Skeletal muscle satellite cell (primary cell): ENCODE data around the gene NRP1.

ENCODE experiments used
- H3K27me3 ChIP-seq: 2 replicates; pipeline ENCODE4 v1.7.0; 2013; ENCODE audit warnings: low read length; ENCODE audit not compliant: control insufficient read depth, insufficient read depth
- H3K36me3 ChIP-seq: 2 replicates; pipeline ENCODE4 v1.7.0; 2013; ENCODE audit warnings: mild to moderate bottlenecking, control low read depth, low read length; ENCODE audit not compliant: insufficient read depth
- H3K4me1 ChIP-seq: 2 replicates; pipeline ENCODE4 v1.7.0; 2013; ENCODE audit warnings: low read length; ENCODE audit not compliant: control insufficient read depth, insufficient read depth
- H3K4me2 ChIP-seq: 2 replicates; pipeline ENCODE4 v1.7.0; 2013; ENCODE audit warnings: mild to moderate bottlenecking, low read length
- H3K4me3 ChIP-seq: 2 replicates; pipeline ENCODE4 v1.7.0; 2013; ENCODE audit warnings: low read length
- H3K9ac ChIP-seq: 2 replicates; pipeline ENCODE4 v1.7.0; 2013; ENCODE audit warnings: mild to moderate bottlenecking, low read depth, low read length, moderate library complexity
- H3K9me3 ChIP-seq: replicated peaks from 2 replicates; pipeline ENCODE4 v1.7.0; 2013; ENCODE audit warnings: mild to moderate bottlenecking, control low read depth, low read length

The NRP1 gene

GRCh38 chr10:33189363-33189762, 145.1 kb downstream of the NRP1 start:
- no peak overlapping the region for H3K4me2 ChIP-seq
- H3K4me3 ChIP-seq: no peak overlapping the region
- peaks cover 74% of the 10 kb centered on the region for H3K36me3 ChIP-seq
- H3K27me3 ChIP-seq: no peaks in the 10 kb centered on the region
- H3K9me3 ChIP-seq: no peaks in the 10 kb centered on the region
- H3K4me1 ChIP-seq: peaks cover 15% of the 10 kb centered on the region
- H3K9ac ChIP-seq: no peak overlapping the region

- no peak overlapping the region for H3K9ac ChIP-seq
- H3K9me3 ChIP-seq: no peaks in the 10 kb centered on the region
- H3K36me3 ChIP-seq: peaks cover 86% of the 10 kb centered on the region
- no peak overlapping the region for H3K4me2 ChIP-seq
- no peaks in the 10 kb centered on the region for H3K27me3 ChIP-seq
- H3K4me1 ChIP-seq: no peaks in the 10 kb centered on the region
- no peak overlapping the region for H3K4me3 ChIP-seq
These were observed 147.0 kb downstream of the NRP1 start for GRCh38 chr10:33187427-33187999.

GRCh38 chr10:33186150-33186549, 148.3 kb downstream of the NRP1 start:
- Histone ChIP-seq H3K9ac (no peak overlapping the region), H3K36me3 (peaks cover 90% of the 10 kb centered on the region), H3K4me1 (no peaks in the 10 kb centered on the region), H3K4me3 (no peak overlapping the region), H3K27me3 (no peaks in the 10 kb centered on the region), H3K9me3 (no peaks in the 10 kb centered on the region), H3K4me2 (no peak overlapping the region)

- peaks cover 95% of the 10 kb centered on the region for H3K36me3 ChIP-seq
These were observed 150.8 kb downstream of the NRP1 start for GRCh38 chr10:33183655-33184054.

GRCh38 chr10:33180921-33181320, 153.5 kb downstream of the NRP1 start:
- Histone ChIP-seq H3K9ac (no peak overlapping the region), H3K4me3 (no peak overlapping the region), H3K4me1 (peaks cover 30% of the 10 kb centered on the region), H3K36me3 (peaks cover 93% of the 10 kb centered on the region), H3K4me2 (no peak overlapping the region), H3K9me3 (no peaks in the 10 kb centered on the region), H3K27me3 (no peaks in the 10 kb centered on the region)

More at GRCh38 chr10:33183655-33184054, 150.8 kb downstream of the NRP1 start:
- Histone ChIP-seq H3K4me2 (no peak overlapping the region), H3K9me3 (no peaks in the 10 kb centered on the region), H3K4me3 (no peak overlapping the region), H3K9ac (no peak overlapping the region), H3K4me1 (peaks cover 21% of the 10 kb centered on the region), H3K27me3 (no peaks in the 10 kb centered on the region)

- no peaks in the 10 kb centered on the region for H3K9me3 ChIP-seq
- H3K4me1 ChIP-seq: peaks cover 30% of the 10 kb centered on the region
- H3K4me3 ChIP-seq: no peak overlapping the region
- no peak overlapping the region for H3K4me2 ChIP-seq
- peaks cover 89% of the 10 kb centered on the region for H3K36me3 ChIP-seq
- no peaks in the 10 kb centered on the region for H3K27me3 ChIP-seq
- no peak overlapping the region for H3K9ac ChIP-seq
These were observed 154.1 kb downstream of the NRP1 start for GRCh38 chr10:33180390-33180789.

- Histone ChIP-seq H3K36me3 (peaks cover 76% of the 10 kb centered on the region), H3K4me1 (peaks cover 34% of the 10 kb centered on the region), H3K4me3 (no peak overlapping the region), H3K9ac (peak overlapping the region; percentile 31), H3K27me3 (no peaks in the 10 kb centered on the region), H3K4me2 (no peak overlapping the region), H3K9me3 (no peaks in the 10 kb centered on the region)
These were observed 155.4 kb downstream of the NRP1 start for GRCh38 chr10:33179067-33179466.

- no peak overlapping the region for H3K4me3 ChIP-seq
- H3K36me3 ChIP-seq: peaks cover 68% of the 10 kb centered on the region
- H3K9ac ChIP-seq: peak overlapping the region; percentile 31
- H3K27me3 ChIP-seq: no peaks in the 10 kb centered on the region
- H3K9me3 ChIP-seq: no peaks in the 10 kb centered on the region
- H3K4me1 ChIP-seq: peaks cover 34% of the 10 kb centered on the region
- H3K4me2 ChIP-seq: peak overlapping the region; percentile 5
These were observed 156.3 kb downstream of the NRP1 start for GRCh38 chr10:33178026-33178755.

GRCh38 chr10:33176688-33177087, 157.8 kb downstream of the NRP1 start:
- H3K4me2 ChIP-seq: no peak overlapping the region
- H3K4me1 ChIP-seq: peaks cover 34% of the 10 kb centered on the region
- peaks cover 53% of the 10 kb centered on the region for H3K36me3 ChIP-seq
- no peaks in the 10 kb centered on the region for H3K27me3 ChIP-seq
- no peak overlapping the region for H3K4me3 ChIP-seq
- H3K9ac ChIP-seq: no peak overlapping the region
- H3K9me3 ChIP-seq: no peaks in the 10 kb centered on the region

GRCh38 chr10:33174674-33175434, 159.6 kb downstream of the NRP1 start:
- Histone ChIP-seq H3K4me3 (no peak overlapping the region), H3K4me1 (peaks cover 23% of the 10 kb centered on the region), H3K9ac (no peak overlapping the region), H3K36me3 (peaks cover 35% of the 10 kb centered on the region), H3K4me2 (no peak overlapping the region), H3K9me3 (no peaks in the 10 kb centered on the region), H3K27me3 (no peaks in the 10 kb centered on the region)

GRCh38 chr10:33165911-33166310, 168.6 kb downstream of the NRP1 start:
- no peaks in the 10 kb centered on the region for H3K36me3 ChIP-seq
- H3K9ac ChIP-seq: no peak overlapping the region
- no peaks in the 10 kb centered on the region for H3K9me3 ChIP-seq
- peaks cover 13% of the 10 kb centered on the region for H3K4me1 ChIP-seq
- no peak overlapping the region for H3K4me2 ChIP-seq
- H3K4me3 ChIP-seq: no peak overlapping the region
- no peaks in the 10 kb centered on the region for H3K27me3 ChIP-seq
